GM18520 (cell line): Measurements from ENCODE around the gene LY6G6C.

Experiments used
- ATAC-seq: cut with Tn5 transposase; IDR thresholded peaks from one replicate; pipeline ENCODE4 v1.9.1; 2021; ENCODE audit not compliant: unreplicated experiment

LY6G6C gene, protein sequence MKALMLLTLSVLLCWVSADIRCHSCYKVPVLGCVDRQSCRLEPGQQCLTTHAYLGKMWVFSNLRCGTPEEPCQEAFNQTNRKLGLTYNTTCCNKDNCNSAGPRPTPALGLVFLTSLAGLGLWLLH

DNA sequence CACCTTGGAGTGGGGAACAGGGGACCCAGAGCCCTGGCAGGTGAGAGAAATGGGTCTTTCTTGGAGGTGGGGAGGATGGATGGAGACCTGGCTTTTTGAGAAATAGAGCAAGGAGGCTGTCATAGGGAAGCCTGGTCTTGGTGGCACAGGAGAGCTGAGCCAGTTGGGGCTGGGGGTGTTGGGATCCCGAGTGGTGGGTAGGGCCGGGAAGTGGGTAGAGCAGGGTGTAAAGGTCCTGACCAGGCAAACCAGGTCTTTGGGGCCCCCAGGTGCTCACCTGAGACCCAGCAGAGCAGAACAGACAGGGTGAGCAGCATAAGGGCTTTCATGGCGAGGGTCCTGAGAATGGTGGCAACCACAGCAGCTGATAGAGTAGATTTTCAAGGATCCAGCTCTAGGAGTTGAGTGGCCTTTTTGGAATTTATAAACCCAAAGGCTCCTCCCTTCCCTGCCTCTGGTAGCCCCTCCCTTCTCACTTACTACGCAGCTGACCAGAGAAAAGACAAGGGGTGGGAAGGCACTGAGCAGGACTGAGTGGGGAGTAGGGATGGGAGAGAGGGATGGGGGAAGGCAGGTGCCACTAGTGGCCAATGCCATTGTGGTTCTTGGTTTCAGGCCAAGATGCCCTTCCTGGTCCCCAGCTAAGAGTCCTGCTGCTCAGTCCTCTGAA lies at the start of gene LY6G6C:
LY6G6C (minus strand) TSS at position 396 of the 670 bp plus-strand sequence; CDS start at position 329, 67 bp downstream.
- ATAC-seq: no peak

DNA sequence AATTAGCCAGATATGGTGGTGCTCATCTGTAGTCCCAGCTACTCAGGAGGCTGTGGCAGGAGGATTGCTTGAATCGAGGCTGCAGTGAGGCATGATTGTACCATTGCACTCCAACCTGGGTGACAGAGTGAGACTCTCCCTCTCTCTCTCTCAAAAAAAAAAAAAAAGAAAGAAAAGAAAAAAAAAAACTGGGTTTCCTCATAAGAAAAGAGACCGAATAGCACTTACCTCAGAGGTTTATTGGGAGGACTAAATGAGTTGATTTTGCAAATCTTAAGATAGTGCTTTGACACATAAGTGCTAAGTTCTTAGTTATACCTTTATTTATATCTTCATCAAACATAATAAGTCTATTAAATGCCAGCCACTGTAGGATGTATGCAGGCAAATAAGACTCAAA lies 49.3 kb upstream of the LY6G6C start:
- ATAC-seq: no peak

DNA sequence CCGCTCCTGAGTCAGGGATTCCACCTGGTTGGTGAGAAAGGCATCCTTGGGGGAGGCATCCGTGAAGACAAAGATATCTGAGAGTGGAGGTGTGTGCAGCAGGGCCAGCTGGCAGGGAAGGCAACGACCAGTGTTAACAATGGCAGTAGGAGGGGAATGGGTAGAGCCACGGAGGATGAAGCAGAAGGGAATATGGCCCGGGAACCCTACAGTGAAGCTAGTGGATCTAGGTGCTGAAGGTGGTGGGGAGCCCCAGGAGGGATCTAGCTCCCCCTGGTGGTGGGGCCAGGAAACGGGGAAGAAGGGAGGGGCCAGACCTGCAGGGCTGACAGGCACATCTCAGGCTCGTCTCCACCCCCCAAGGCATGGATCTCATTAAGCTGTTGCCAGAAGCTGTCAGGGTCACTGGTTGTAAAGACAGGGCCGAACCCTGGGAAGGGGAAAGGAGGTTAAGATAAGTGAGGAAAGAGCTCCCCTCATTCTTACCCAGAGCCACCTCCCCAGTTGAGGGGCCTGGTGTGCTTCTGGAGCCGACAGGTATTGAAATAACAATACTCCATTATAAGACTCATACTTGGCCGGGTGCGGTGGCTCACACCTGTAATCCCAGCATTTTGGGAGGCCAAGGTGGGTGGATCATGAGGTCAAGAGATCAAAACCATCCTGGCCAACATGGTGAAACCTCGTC lies 48.3 kb upstream of the LY6G6C start:
- ATAC-seq: no peak

DNA sequence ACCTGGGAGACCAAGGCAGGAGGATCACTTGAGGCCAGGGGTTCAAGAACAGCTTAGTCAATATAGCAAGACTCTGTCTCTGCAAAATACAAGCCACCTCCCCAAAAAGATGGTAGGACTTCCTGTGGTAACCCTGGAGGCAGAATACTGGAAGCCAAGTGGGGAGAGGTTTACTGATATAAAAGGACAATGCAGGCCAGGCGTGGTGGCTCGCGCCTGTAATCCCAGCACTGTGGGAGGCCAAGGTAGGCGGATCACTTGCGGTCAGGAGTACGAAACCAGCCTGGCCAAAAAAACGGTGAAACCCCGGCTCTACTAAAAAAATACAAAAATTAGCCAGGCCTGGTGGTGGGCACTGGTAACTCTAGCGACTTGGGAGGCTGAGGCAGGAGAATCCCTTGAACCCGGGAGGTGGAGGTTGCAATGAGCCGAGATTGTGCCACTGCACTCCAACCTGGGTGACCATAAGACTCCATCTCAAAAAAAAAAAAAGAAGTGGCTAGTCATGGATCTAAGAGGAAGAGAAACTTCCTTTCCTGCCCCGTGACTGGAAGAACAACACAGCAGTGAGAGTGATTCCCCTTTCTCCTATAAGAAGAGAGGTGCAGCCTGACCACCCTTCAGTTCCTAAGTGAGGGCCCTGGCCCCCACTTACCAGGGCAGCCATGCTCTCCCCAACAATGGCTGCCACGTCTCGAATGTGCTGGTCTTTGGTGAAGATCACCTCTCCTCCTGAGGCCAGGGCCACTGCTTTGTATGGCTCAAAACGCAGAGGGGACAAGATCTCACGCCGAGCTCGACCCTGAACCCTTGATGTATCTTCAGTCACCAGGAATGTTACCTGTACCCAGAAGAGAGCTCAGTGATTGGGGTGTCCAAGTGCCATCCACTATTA lies 47.1 kb upstream of the LY6G6C start:
- no peak for ATAC-seq

DNA sequence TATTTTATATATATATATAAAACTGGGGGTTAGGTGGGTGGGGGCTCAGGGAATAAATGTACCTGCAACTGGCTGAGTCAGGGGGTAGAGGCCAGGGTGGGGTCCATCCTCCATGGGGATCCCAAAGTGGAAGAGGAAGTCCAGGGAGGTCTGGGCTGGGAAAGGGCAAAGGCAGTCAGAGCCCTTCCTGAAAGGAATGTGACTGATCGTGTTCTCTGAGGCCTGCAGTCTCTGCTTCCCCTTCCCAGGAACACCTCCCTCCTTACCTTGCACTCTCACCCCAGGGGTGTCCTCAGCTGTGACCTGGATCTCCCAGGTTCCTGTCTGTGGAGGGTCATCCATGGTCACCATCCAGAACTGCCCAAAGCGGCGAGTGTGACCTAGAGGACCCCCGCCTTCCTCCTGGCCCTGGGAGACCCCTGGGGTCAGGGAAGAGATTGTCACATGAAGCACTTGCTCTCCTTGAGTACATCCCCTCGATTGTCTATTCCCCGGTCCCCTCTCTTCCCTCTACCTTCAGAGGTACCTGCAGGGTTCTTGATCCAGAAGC lies 45.6 kb upstream of the LY6G6C start:
- ATAC-seq: no peak

DNA sequence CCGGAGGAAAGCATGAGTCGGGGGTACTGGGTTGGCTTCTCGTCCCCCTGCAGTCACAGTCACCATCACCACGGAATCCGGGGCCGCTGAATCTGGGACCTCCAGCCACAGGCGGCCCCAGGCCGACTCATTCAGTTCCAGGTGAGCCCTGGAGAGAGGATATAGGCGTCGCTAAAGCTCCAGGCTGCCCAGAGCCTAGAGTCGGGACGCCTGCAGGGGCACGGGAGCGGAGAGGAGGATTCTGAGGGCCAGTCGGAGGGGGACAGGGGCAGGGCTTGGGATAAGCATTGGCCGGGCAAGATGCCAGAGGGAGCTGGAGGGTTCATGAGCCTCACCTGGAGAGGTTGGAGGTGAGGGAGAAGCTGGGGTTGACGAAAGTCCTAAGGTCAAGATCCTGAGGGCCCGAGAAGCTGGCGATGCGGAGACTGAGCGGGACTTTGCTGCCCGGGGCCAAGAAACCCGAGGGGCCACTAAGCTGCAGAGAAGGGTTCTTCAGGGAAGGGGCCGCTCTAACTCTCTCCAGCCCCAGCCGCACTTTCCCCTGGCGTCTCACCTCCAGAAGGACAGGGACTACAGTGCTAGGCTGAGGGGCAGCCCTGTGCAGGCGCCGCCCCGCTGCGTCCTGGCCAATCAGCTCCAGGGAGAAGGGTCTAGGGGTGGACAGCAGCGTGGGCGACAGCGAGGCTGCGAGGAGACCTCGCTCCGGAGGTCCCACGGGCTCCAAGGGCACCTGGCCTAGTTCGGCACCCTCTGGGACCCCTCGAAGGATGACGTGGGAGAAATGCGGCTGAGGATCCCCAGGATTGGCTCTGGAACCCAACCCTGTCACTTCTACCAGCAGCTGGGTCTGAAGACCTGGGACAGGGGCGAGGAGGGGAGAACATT lies 44.6 kb upstream of the LY6G6C start:
- ATAC-seq: no peak

DNA sequence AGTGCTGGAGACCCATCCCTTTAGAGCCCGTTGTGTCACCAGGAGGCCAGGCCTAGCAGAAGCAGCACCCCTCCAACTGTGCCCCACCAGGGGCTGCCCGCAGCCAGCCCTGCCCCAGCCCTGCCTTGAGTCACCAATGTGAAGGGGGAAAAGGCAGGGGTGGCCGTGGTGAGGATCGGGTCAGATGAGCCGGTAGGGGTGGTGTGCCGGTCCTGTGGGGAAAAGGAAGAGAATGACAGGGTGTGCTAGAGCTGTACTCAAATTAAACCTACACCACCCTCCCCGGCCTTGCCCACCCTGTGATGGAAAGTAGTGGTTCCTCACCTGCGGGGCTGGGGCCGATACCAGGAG lies 44.0 kb upstream of the LY6G6C start:
- ATAC-seq: no peak

DNA sequence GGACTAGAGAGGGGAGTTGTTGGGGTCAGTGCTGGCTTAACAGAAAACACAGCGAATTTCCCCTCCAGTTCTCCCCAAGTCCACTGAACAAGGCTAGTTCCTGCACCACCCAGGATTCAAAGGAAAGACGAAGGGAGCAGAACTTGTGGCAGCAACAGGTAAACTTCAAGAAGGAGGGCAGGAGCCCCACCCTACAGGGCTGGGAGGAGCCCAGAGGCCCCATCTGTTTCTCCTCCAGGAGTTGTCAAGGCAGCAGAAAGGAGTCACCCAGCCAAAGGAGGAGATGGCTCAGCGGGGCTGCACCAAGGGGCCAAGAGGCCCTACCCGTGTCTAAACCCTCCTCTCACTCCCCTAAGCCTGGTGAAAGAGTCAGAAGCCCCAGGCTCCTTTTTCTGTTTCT lies 42.7 kb upstream of the LY6G6C start:
- ATAC-seq: no peak

DNA sequence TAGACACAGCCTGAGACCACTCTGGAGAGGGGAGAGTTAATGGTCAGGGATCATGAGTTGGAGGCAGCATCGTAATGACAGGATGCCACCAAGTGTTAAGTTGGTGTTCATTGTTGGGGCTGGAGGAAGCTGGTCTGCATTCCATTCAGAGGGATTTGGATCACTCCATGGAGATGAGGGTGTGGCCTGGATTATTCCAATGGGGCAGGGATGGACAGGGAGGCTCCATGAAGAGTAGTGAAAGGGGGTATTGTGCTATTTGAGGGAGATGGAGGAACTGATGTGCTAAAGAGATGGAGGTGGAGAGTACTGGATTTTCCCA lies 42.0 kb upstream of the LY6G6C start:
- no peak for ATAC-seq

DNA sequence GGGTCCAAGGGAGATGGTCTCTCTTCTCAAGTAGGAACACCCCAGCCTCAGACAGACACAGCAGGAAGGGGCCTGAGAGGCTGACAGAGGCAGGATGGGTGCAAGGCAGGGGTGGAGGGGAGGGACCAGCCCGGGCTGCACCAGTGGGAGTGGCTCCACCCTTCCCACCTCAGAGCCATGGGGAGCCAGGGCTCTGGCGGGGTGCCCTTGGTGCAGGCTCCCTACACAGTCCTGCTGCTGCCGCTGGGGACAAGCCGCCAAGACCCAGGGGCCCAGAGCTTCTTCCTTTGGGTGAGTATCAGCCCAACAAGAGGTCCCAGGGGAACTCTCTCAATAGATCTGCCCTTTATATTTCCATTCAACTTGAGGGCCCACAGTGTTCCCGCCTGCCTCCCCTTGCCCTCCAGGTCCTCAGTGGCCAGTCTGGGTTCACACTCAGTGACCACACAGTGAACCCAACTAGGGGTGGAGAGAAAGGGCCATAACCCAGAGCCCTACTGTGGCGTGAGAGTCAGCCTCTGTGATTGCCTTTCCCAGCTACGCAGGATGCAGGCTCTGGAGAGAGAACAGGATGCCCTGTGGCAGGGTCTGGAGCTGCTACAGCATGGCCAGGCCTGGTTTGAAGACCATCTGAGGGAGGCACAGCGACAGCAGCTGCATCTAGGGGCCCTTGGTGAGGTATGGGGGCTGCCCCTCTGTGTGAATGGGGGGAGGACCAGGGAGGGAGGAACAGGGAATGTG lies 41.5 kb upstream of the LY6G6C start:
- ATAC-seq: no peak

DNA sequence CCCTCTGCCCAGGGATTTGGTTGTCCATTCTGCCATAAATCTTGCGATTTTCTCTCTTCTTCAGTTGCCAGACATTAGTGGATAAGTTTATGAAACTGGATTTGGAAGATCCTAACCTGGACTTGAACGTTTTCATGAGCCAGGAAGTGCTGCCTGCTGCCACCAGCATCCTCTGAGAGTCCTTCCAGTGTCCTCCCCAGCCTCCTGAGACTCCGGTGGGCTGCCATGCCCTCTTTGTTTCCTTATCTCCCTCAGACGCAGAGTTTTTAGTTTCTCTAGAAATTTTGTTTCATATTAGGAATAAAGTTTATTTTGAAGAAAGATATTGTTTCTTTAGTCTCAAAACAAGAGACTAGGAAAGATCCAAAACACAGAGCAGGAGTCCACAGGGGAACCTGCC lies 40.8 kb upstream of the LY6G6C start, which contains the start of gene SAPCD1:
SAPCD1 (plus strand) TSS at position 301 of the 400 bp plus-strand sequence. CDS start 399 bp downstream, outside the sequence.
- no peak for ATAC-seq

DNA sequence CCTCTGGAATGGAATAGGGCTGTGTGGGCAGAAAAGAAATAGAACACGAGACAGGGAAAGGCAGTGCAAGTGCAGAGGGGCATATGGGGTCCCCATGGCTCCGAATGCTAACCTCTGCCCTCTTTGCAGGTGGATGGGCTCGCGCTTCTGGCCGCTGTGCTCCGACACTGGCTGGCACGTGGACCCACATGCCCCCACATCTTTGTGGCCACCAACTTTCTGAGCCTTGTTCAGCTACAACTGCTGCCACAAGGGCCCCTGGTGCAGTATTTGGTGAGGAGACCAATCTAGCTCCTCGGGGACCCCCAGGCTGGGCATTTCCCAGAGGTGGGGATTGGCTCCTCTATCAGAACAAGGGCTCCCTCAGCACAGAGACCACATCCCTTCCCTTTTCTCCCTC lies 39.8 kb upstream of the LY6G6C start:
- ATAC-seq: no peak

DNA sequence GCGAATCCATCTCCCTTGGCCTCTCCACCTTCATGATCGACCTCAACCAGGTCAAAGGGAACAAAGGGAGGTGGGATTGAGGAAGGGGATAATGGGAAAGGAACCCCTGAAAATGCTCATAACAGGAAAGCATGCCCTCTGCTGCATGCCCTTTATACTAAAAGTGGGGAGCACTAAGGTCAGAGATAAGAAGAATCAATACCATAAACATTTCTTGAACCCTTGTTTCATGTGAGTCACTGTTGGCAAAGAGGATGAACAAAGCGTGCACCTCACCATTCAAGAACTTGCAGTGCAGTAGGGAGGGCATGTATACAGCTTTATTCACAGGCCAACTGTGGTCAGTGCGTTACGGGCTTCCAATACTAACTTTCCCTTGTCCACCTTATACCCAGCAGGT lies 39.2 kb upstream of the LY6G6C start:
- ATAC-seq: no peak

DNA sequence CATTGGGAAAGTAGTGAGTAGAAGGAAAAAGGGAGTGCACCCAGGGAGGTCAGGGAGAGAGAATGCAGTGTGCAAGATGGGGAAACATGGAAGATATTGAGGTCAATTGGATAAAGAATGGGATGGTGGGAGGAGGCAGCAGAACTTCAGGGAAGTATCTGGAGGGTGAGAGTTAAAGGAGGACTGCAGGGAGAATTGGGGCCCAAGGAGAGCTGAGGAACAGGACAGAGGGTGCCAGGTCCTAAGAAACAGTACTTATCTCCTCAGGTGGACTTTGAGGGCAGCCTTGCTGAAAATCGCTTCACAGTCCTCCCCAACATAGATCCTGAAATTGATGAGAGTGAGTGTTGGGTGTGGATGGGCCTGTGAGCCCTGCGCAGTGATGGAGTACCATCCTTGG lies 36.7 kb upstream of the LY6G6C start:
- ATAC-seq: no peak

DNA sequence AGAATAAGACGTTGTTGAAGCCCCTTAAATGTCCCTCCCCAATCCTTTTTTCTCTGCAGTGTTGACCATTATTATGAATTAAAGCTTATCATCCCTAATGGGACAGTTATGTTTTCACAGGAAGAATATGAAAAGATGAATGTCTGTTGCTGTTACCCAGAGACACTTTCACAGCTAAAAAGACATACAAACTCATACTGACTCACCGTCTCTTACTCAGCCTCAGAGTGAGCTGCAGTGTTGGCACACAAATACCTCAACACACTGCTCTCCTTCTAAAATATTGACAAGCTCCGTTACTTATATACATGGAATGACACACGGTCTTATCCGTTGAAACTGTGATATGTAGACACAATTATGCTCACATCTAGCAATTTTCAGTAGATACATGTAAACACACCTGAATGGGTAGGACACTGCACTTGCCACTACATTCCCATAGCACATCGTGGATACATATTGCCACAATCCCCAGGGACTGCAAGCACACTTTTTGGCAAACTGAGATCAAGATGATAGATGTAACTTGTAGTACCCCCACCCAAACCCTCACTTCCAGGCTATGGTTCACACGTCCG lies 31.3 kb upstream of the LY6G6C start:
- ATAC-seq: no peak

DNA sequence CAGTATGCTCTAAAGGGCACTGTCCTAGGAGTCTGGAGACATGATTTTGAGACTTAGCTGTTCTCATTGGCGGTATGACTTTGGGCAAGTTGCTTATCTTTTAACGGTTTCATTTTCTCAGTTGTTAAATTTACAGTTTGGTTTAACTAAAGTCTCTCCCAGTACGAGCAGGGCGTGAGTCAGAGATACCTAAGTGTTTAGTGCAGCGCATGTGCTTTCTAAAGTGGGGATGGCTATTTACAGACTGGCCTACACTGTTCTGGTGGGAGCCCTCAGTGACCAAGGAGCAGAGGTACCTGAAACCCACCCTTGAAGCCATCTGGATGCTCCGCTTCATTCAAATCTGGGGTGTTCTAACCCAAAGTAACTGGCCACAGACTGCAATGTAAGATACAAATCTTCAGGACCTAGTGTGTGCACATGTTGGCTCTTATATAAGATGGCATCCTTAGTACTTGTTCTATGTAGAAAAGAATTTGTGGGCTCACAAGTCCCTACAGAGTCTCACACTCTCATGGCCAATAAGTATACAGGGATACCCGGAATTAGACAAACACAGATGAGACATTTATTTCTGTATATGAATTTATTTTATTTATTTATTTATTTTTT lies 29.0 kb upstream of the LY6G6C start:
- ATAC-seq: no peak

DNA sequence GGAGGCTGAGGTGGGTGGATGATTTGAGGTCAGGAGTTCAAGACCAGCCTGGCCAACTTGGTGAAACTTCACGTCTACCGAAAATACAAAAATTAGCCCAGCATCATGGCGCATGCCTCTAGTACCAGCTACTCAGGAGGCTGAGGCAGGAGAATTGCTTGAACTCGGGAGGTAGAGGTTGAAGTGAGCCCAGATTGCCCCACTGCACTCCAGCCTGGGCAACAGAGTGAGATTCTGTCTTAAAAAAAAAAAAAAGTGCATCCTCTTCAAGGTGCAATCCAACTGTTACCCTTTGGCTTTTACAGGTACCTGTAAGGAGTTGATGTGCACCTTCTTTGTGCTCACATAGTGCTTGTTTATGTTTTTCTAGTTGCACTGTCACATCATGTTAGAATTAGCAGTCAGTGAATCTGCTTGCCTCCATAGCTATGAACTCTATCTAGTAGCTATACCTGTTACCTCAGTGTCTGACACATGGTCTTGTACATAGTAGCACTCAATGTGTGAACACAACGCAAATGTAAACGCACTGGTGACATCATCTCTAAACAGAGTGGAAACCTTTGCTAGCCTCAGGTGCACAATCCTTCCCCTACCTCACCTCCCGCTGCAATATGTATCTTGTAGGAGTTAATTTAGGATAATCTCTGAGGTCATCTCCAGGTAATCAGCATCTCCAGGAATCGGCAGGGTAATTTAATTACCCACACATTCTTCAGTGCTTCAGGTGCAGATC lies 27.9 kb upstream of the LY6G6C start:
- no peak for ATAC-seq

DNA sequence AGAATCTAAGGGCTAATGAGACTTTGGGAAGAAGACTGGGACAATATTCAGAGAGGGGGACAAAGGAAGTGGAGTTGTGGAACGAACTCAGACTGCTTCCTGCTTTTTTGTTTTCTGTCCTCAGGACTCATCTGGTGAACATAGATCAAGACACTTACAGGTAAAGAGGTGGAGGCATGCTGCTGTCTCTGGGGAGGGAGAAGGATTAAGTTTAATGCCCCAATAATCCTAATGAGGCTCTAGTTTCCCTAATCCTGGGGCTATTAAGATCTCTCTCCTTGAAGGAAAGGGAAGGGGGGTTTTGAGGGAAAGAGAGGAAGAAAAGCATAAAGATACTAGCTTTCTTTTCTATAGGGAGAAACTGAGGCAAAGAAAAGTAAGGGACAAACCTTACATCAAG lies 22.9 kb upstream of the LY6G6C start:
- ATAC-seq: no peak
